Bronchial epithelial cell (primary cell): ENCODE measurements around the gene COL23A1. TPM values are rescaled to one million over a fixed set of nuclear protein-coding genes. Genes with fewer than 3 reads are reported as not detected.

Experiments
- DNase-seq: peaks from one replicate; pipeline ENCODE4 v3.0.0-alpha.2; 2010; ENCODE audit warnings: low read depth
- FAIRE-seq: peaks from 2 replicates; lab custom pipeline; 2011; peaks lifted over from hg19 to GRCh38; lab: Jason Lieb, UNC
- H3K27me3 ChIP-seq: 2 replicates; pipeline ENCODE4 v1.5.1; 2011; ENCODE audit warnings: low read length; ENCODE audit not compliant: control insufficient read depth, insufficient read depth
- H3K36me3 ChIP-seq: 2 replicates; pipeline ENCODE4 v1.5.1; 2011; ENCODE audit warnings: low read length; ENCODE audit not compliant: control insufficient read depth, insufficient read depth
- H3K4me3 ChIP-seq: 2 replicates; pipeline ENCODE4 v1.5.1; 2011; ENCODE audit warnings: mild to moderate bottlenecking, low read depth, low read length, control low read depth
- CTCF ChIP-seq: IDR thresholded peaks from 2 replicates; pipeline ENCODE4 v1.5.1; 2011; ENCODE audit warnings: mild to moderate bottlenecking, moderate library complexity, low read length, control low read depth, inconsistent platforms; ENCODE audit not compliant: insufficient read depth, severe bottlenecking
- total RNA-seq: library from RNA; depleted of rRNA; stranded (reverse); fragments of >200 nt; gene quantifications from 2 replicates; pipeline ENCODE4 v1.2.1, GENCODE V29; 2014

COL23A1 gene
- total RNA-seq, 1 donor from 2014 or later = 0.26 TPM

- Histone ChIP-seq H3K4me3 (no peak overlapping the region), H3K27me3 (peaks cover 2% of the 10 kb centered on the region), H3K36me3 (no peaks in the 10 kb centered on the region)
- DNase-seq = no peak
- TF ChIP-seq CTCF = no peak
- FAIRE-seq = no peak
Measured at GRCh38 chr5:178296066-178296465, 294.1 kb downstream of the COL23A1 start.

GRCh38 chr5:178295589-178295988 lies 294.6 kb downstream of the COL23A1 start:
- Histone ChIP-seq H3K27me3 (peaks cover 2% of the 10 kb centered on the region), H3K36me3 (no peaks in the 10 kb centered on the region), H3K4me3 (no peak overlapping the region)
- no peak for DNase-seq
- no peak for TF ChIP-seq CTCF
- no peak for FAIRE-seq

- Histone ChIP-seq H3K27me3 (peaks cover 2% of the 10 kb centered on the region), H3K4me3 (no peak overlapping the region), H3K36me3 (no peaks in the 10 kb centered on the region)
- no peak for TF ChIP-seq CTCF
- no peak for DNase-seq
- no peak for FAIRE-seq
Measured at GRCh38 chr5:178293815-178294214, 296.4 kb downstream of the COL23A1 start.

- DNase-seq = no peak
- Histone ChIP-seq H3K36me3 (no peaks in the 10 kb centered on the region), H3K4me3 (no peak overlapping the region), H3K27me3 (peaks cover 2% of the 10 kb centered on the region)
- no peak for TF ChIP-seq CTCF
- no peak for FAIRE-seq
Measured at GRCh38 chr5:178293400-178293799, 296.8 kb downstream of the COL23A1 start.

GRCh38 chr5:178292826-178293205 lies 297.4 kb downstream of the COL23A1 start:
- DNase-seq (no peak), FAIRE-seq (no peak)
- H3K27me3 ChIP-seq = peaks cover 2% of the 10 kb centered on the region
- H3K36me3 ChIP-seq = no peaks in the 10 kb centered on the region
- no peak for TF ChIP-seq CTCF
- no peak overlapping the region for H3K4me3 ChIP-seq
